ENCODE results near the gene DUSP6. TPM values are rescaled to one million over a fixed set of nuclear protein-coding genes. Genes with fewer than 3 reads are reported as not detected.

The DUSP6 gene
- total and polyA plus RNA-seq, 2 of the 13 experiments (the other 11 are each of a cell fraction or from before 2014, with no cell fraction given), result 40.9 to 161 TPM

- TF ChIP-seq ZNF512B (CRISPR knock-in tag; IDR thresholded peaks at IDR 0.05; ENCODE audit: borderline replicate concordance), result no peak
- TF ChIP-seq ZNF446 (CRISPR knock-in tag; IDR thresholded peaks at IDR 0.05), result no peak
- TF ChIP-seq IKZF1 (IDR thresholded peaks at IDR 0.05), result no peak
- no peak for TF ChIP-seq ZNF552 (CRISPR knock-in tag; IDR thresholded peaks at IDR 0.05; ENCODE audit: borderline replicate concordance)
- no peak; the same call in 1 of the 2 replicates for TF ChIP-seq EED (CRISPR knock-in tag; IDR thresholded peaks at IDR 0.05)
- peak; percentile 8 to 68; a peak in 2 of 4 replicates for TF ChIP-seq NR2F1 (CRISPR knock-in tag; IDR thresholded peaks at IDR 0.05)
- no peak for TF ChIP-seq XBP1 (CRISPR knock-in tag; IDR thresholded peaks at IDR 0.05)
- TF ChIP-seq ZC3H4 (CRISPR knock-in tag; IDR thresholded peaks at IDR 0.05; ENCODE audit: borderline replicate concordance), result no peak; the same call in none of the 2 replicates
- no peak for TF ChIP-seq CERS6 (CRISPR knock-in tag; IDR thresholded peaks at IDR 0.05)
- TF ChIP-seq ZNF354B (CRISPR knock-in tag; IDR thresholded peaks at IDR 0.05), result 0 out of 2 replicates have a peak, but pooled peaks have one; percentile 21
- TF ChIP-seq ARNTL (CRISPR knock-in tag; IDR thresholded peaks at IDR 0.05), result no peak; the same call in 1 of the 2 replicates
- no peak; the same call in 1 of the 2 replicates for TF ChIP-seq RCOR2 (CRISPR knock-in tag; IDR thresholded peaks at IDR 0.05)
- peak; percentile 82 for TF ChIP-seq TFDP2 (CRISPR knock-in tag; IDR thresholded peaks at IDR 0.05)
- no peak for TF ChIP-seq POLR2AphosphoS2 (IDR thresholded peaks at IDR 0.05; ENCODE audit: low read depth, low read length)
- TF ChIP-seq KDM4B (CRISPR knock-in tag; IDR thresholded peaks at IDR 0.05), result no peak
- no peak for TF ChIP-seq ZNF34 (CRISPR knock-in tag; IDR thresholded peaks at IDR 0.05; ENCODE audit: borderline replicate concordance)
- TF ChIP-seq ZNF558 (CRISPR knock-in tag; IDR thresholded peaks at IDR 0.05; ENCODE audit: borderline replicate concordance), result peak; percentile 59; the same call in 1 of the 2 replicates
- peak; percentile 96 for TF ChIP-seq TBX2 (CRISPR knock-in tag; IDR thresholded peaks at IDR 0.05; ENCODE audit: borderline replicate concordance)
- TF ChIP-seq THAP11 (CRISPR knock-in tag; IDR thresholded peaks at IDR 0.05), result peak; percentile 53
- TF ChIP-seq MLLT10 (CRISPR knock-in tag; IDR thresholded peaks at IDR 0.05), result 0 out of 2 replicates have a peak, but pooled peaks have one; percentile 25
- peak; percentile 51 for TF ChIP-seq E2F1 (CRISPR knock-in tag; IDR thresholded peaks at IDR 0.05)
- TF ChIP-seq KLF15 (CRISPR knock-in tag; IDR thresholded peaks at IDR 0.05; ENCODE audit: borderline replicate concordance), result peak; percentile 41; the same call in 1 of the 2 replicates
These were observed 1.7 kb upstream of the DUSP6 start (continued) for GRCh38 chr12:89353823-89354611.
